DND-41 (cell line): ENCODE measurements around the gene PITPNC1.

Source experiments
- ATAC-seq: fragments of 200-7000 bp; cut with Tn5 transposase; 3 replicates; pipeline ENCODE4 v1.9.1; 2021; ENCODE audit warnings: low read depth; ENCODE audit not compliant: insufficient read depth
- DNase-seq: peaks from one replicate; pipeline ENCODE4 v3.0.0-alpha.2; 2020
- H2AFZ ChIP-seq: 2 replicates; pipeline ENCODE4 v1.6.0; 2012; ENCODE audit warnings: low read depth, low read length
- H3K27ac ChIP-seq: 2 replicates; pipeline ENCODE4 v1.5.1; 2012; ENCODE audit warnings: low read length, inconsistent platforms
- H3K27me3 ChIP-seq: fragments of 200-600 bp; sonication (generic); 2 replicates; pipeline ENCODE4 v1.6.0; 2012; ENCODE audit warnings: low read length, mild to moderate bottlenecking, inconsistent platforms; ENCODE audit not compliant: insufficient read depth, poor library complexity
- H3K36me3 ChIP-seq: 2 replicates; pipeline ENCODE4 v1.5.1; 2012; ENCODE audit warnings: low read length, inconsistent platforms; ENCODE audit not compliant: insufficient read depth
- H3K4me1 ChIP-seq: 2 replicates; pipeline ENCODE4 v1.5.1; 2012; ENCODE audit warnings: mild to moderate bottlenecking, low read length; ENCODE audit not compliant: insufficient read depth
- H3K4me2 ChIP-seq: 2 replicates; pipeline ENCODE4 v1.6.0; 2012; ENCODE audit warnings: mild to moderate bottlenecking, moderate library complexity, low read length, inconsistent platforms; ENCODE audit not compliant: insufficient read depth
- H3K4me3 ChIP-seq, 2 experiments: fragments of 200-600 bp in 1 of 2; shearing (Covaris generic) in 1 of 2; 2 replicates each; pipeline ENCODE4 v1.5.1; 2012 to 2016; ENCODE audit warnings: inconsistent platforms in 2 of 2, low read length in 2 of 2, mild to moderate bottlenecking in 2 of 2, low read depth in 1 of 2, moderate library complexity in 1 of 2
- H3K79me2 ChIP-seq: 2 replicates; pipeline ENCODE4 v1.6.0; 2012; ENCODE audit warnings: low read length, inconsistent platforms; ENCODE audit not compliant: insufficient read depth
- H3K9ac ChIP-seq: 2 replicates; pipeline ENCODE4 v1.6.0; 2012; ENCODE audit warnings: low read depth, mild to moderate bottlenecking, inconsistent platforms, low read length, moderate library complexity
- H3K9me3 ChIP-seq: 2 replicates; pipeline ENCODE4 v1.5.1; 2012; ENCODE audit warnings: low read length, moderate library complexity, mild to moderate bottlenecking, inconsistent platforms; ENCODE audit not compliant: insufficient read depth, severe bottlenecking
- H4K20me1 ChIP-seq: 2 replicates; pipeline ENCODE4 v1.6.0; 2012; ENCODE audit warnings: low read length; ENCODE audit not compliant: insufficient read depth
- CTCF ChIP-seq: IDR thresholded peaks from 2 replicates; pipeline ENCODE4 v1.5.1; 2012; ENCODE audit warnings: borderline replicate concordance, low read length, moderate library complexity, mild to moderate bottlenecking; ENCODE audit not compliant: poor library complexity, severe bottlenecking; ENCODE audit errors: extremely low read depth
- EZH2 ChIP-seq: IDR thresholded peaks from 3 replicates; pipeline ENCODE4 v1.6.1; 2012; ENCODE audit warnings: borderline replicate concordance, low read depth, mild to moderate bottlenecking, moderate library complexity, low read length, inconsistent platforms; ENCODE audit not compliant: severe bottlenecking

PITPNC1 gene

GRCh38 chr17:67490471-67490870 is 113.4 kb downstream of the PITPNC1 start:
- Histone ChIP-seq H3K9ac (no peak overlapping the region), H3K79me2 (no peaks in the 10 kb centered on the region), H2AFZ (no peak overlapping the region), H3K9me3 (no peaks in the 10 kb centered on the region), H3K27me3 (no peaks in the 10 kb centered on the region), H3K4me1 (no peaks in the 10 kb centered on the region), H3K36me3 (no peaks in the 10 kb centered on the region), H4K20me1 (0 out of 2 replicates have a peak, but pooled peaks cover 3% of the 10 kb centered on the region), H3K4me3 (no peak overlapping the region), H3K27ac (no peak overlapping the region), H3K4me2 (no peak overlapping the region)
- TF ChIP-seq EZH2 (no peak), CTCF (no peak)
- ATAC-seq: no peak
- no peak for DNase-seq

- no peak for TF ChIP-seq EZH2
- no peak for TF ChIP-seq CTCF
- Histone ChIP-seq H3K79me2 (no peaks in the 10 kb centered on the region), H4K20me1 (0 out of 2 replicates have a peak, but pooled peaks cover 3% of the 10 kb centered on the region), H3K9me3 (no peaks in the 10 kb centered on the region), H3K4me3 (no peak overlapping the region), H3K4me1 (no peaks in the 10 kb centered on the region), H3K36me3 (no peaks in the 10 kb centered on the region), H3K27ac (no peak overlapping the region), H3K4me2 (no peak overlapping the region), H3K9ac (no peak overlapping the region), H3K27me3 (no peaks in the 10 kb centered on the region), H2AFZ (no peak overlapping the region)
- DNase-seq (no peak), ATAC-seq (no peak)
Measured at GRCh38 chr17:67491009-67491680, 114.1 kb downstream of the PITPNC1 start.

DNA sequence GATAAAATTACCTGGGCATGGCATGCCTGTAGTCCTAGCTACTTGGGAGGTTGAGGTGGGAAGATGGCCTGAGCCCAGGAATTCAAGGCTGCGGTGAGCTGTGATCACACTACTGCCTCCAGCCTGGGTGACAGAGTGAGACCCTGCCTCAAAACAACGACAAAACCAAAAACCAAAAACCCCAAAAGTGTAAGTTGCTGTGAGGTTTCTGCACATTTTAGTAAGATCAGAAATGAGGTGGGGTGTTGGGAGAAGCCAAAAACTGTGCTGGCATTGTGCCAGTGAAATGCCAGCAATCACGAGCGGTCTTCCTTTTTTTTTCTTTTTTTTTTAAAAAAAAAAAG is 114.6 kb downstream of the PITPNC1 start:
- Histone ChIP-seq H4K20me1 (no peaks in the 10 kb centered on the region), H3K9me3 (no peaks in the 10 kb centered on the region), H3K9ac (no peak overlapping the region), H3K4me1 (no peaks in the 10 kb centered on the region), H3K27me3 (no peaks in the 10 kb centered on the region), H3K36me3 (no peaks in the 10 kb centered on the region), H3K79me2 (no peaks in the 10 kb centered on the region), H3K4me2 (no peak overlapping the region), H2AFZ (no peak overlapping the region), H3K4me3 (no peak overlapping the region), H3K27ac (no peak overlapping the region)
- DNase-seq (no peak), ATAC-seq (no peak)
- TF ChIP-seq EZH2 (no peak), CTCF (no peak)
